ENCODE data around the gene NTRK2.

DNA sequence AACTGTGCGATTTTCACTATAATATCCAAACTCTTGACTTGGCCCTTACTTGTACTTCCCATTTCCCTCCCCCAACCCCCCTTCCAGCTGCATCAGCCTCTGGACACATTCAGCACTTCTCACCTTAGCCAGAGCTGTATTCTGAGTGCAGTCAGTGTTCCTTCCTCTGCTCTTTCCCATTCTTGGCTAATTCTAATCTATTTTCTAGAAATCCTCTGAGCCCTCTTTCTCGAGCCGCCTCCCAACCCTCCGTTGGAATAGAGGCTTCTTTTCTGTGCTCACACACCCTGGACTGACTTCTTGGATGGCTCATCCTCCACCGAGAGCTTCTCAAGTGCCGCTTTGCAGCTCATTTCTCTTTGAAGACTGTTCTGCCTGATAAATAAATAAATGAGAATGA is 188.8 kb downstream of the NTRK2 start:
- TF ChIP-seq CTCF (optimal IDR thresholded peaks at IDR 0.05 in 1 of 3, IDR thresholded peaks at IDR 0.05 in 1 of 3, conservative IDR thresholded peaks at IDR 0.05 in 1 of 3; ENCODE audit: extremely low read depth in 1 of 3, insufficient read depth in 2 of 3, low read length in 3 of 3) = no peak
- TF ChIP-seq EZH2 (IDR thresholded peaks at IDR 0.05; ENCODE audit: low read length) = no peak
